ENCODE results near the gene NELL2.

NELL2 gene

DNA sequence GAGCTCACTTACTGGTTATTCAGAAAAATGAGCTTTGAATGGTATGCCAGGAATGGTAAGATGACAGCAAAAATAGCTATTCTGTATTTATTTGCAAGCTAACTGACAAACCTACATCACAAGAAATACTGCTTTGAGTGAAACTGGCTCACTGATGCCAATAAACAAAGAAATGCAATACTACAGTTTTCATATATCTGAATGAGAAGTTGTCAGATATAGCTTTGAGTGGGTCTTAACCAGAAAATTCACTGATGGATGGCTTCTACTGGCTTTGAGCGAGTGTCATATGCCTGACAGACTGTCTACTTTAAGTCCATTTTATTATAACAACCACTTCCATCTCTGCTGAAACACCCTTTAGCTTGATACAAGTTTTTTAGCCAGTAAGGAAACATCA, 330.1 kb downstream of the NELL2 start:
- Histone ChIP-seq H3K27ac (ENCODE audit: low read depth, low read length) (no peak overlapping the region), H3K4me1 (ENCODE audit: control insufficient read depth, insufficient read depth, low read length, unreplicated experiment) (no peaks in the 10 kb centered on the region), H3K79me2 (ENCODE audit: control insufficient read depth, insufficient read depth, low read length, unreplicated experiment) (no peaks in the 10 kb centered on the region), H3K4me3 (ENCODE audit: low read depth, low read length) (no peak overlapping the region), H3K36me3 (ENCODE audit: insufficient read depth, low read length) (no peaks in the 10 kb centered on the region), H2AFZ (ENCODE audit: low read length, unreplicated experiment) (no peak overlapping the region), H3K27me3 (ENCODE audit: insufficient read depth, low read length) (no peaks in the 10 kb centered on the region)

DNA sequence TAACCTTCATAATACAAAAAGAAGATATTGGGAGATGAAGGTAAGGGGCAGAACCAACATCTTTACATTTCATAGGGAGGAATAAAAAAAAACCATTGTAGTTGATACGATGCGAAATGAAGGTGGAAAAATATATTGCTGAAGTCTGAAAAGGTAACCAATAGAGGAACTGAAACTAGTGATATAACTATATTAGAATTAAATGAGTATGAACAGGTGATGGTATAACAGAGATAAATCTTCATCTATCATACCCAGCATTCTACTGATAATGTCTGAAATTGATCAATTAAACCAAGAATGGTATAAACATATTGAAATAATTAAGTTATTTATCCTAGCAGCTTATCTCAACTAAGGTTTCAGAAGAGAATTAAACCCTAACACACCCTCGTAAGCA, 332.1 kb downstream of the NELL2 start:
- H3K27ac ChIP-seq (ENCODE audit: low read depth, low read length), result no peak overlapping the region
- H3K27me3 ChIP-seq (ENCODE audit: insufficient read depth, low read length), result no peaks in the 10 kb centered on the region
- no peaks in the 10 kb centered on the region for H3K4me1 ChIP-seq (ENCODE audit: control insufficient read depth, insufficient read depth, low read length, unreplicated experiment)

DNA sequence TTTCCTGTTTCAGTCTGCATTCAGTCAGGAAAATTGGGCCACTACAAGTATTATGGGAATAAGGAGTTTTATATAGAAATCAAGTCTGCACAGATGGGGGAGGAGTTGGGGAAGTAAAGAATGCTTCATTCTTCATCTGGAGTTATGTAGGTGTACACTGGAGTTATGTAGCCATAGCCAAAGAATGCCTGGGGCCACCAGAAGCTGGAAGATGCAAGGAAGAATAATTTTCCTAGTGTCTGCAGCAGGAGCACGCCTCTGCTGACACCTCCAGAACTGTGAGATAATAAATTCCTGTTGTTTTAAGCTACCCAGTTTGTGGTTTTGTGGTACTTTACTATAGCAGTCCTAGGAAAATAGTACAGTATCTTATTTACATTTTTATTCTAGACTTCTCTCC, 333.4 kb downstream of the NELL2 start:
- H3K27ac ChIP-seq (ENCODE audit: low read depth, low read length), result no peak overlapping the region
- no peaks in the 10 kb centered on the region for H3K36me3 ChIP-seq (ENCODE audit: insufficient read depth, low read length)
- no peaks in the 10 kb centered on the region for H3K4me1 ChIP-seq (ENCODE audit: control insufficient read depth, insufficient read depth, low read length, unreplicated experiment)
- H3K4me3 ChIP-seq (ENCODE audit: low read depth, low read length), result no peak overlapping the region
- H2AFZ ChIP-seq (ENCODE audit: low read length, unreplicated experiment), result no peak overlapping the region
- no peaks in the 10 kb centered on the region for H3K79me2 ChIP-seq (ENCODE audit: control insufficient read depth, insufficient read depth, low read length, unreplicated experiment)
- H3K27me3 ChIP-seq (ENCODE audit: insufficient read depth, low read length), result no peaks in the 10 kb centered on the region

More for the DNA sequence above, 332.1 kb downstream of the NELL2 start:
- no peaks in the 10 kb centered on the region for H3K36me3 ChIP-seq (ENCODE audit: insufficient read depth, low read length)
- no peak overlapping the region for H2AFZ ChIP-seq (ENCODE audit: low read length, unreplicated experiment)
- H3K4me3 ChIP-seq (ENCODE audit: low read depth, low read length), result no peak overlapping the region
- no peaks in the 10 kb centered on the region for H3K79me2 ChIP-seq (ENCODE audit: control insufficient read depth, insufficient read depth, low read length, unreplicated experiment)

DNA sequence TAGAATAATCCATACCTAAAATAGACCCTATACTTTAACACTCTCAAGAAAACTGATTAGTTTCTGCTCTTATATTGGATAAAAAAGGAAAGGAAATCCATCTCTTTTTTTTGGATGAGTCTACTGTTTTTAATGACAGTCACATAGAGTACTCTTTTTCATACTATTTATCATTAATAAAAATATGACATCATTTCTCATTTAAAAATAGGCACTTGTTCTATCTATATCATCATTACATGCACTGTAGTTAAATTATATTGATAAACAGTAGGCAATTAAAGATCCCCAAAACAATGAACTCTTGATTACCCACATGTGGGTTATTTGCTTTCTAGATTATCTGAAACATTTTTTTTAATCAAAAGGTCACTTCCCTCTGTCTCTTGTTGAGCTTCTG, 338.8 kb downstream of the NELL2 start:
- Histone ChIP-seq H3K4me3 (ENCODE audit: low read depth, low read length) (no peak overlapping the region), H2AFZ (ENCODE audit: low read length, unreplicated experiment) (no peak overlapping the region), H3K27ac (ENCODE audit: low read depth, low read length) (no peak overlapping the region), H3K79me2 (ENCODE audit: control insufficient read depth, insufficient read depth, low read length, unreplicated experiment) (no peaks in the 10 kb centered on the region), H3K4me1 (ENCODE audit: control insufficient read depth, insufficient read depth, low read length, unreplicated experiment) (no peaks in the 10 kb centered on the region), H3K27me3 (ENCODE audit: insufficient read depth, low read length) (no peaks in the 10 kb centered on the region), H3K36me3 (ENCODE audit: insufficient read depth, low read length) (no peaks in the 10 kb centered on the region)

DNA sequence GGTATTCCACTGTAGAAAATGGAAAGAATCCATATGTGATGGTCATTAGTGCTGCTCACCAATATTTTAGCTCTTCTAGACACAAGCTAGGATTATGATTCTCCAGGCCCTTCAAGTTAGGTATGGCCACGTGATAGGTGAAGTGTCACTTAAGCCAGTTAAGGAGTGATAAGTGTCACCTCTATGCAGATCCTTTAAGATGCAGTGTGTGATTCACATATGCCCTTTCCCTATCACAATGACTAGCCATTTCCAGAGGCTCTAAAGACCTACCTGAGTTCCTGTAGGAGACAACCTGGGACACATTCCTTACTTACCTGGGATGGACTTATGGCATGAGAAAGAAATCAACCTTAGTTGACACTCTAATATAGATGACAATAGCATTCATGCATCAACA, 343.2 kb downstream of the NELL2 start:
- Histone ChIP-seq H3K27ac (ENCODE audit: low read depth, low read length) (no peak overlapping the region), H2AFZ (ENCODE audit: low read length, unreplicated experiment) (no peak overlapping the region), H3K36me3 (ENCODE audit: insufficient read depth, low read length) (no peaks in the 10 kb centered on the region), H3K4me3 (ENCODE audit: low read depth, low read length) (no peak overlapping the region), H3K4me1 (ENCODE audit: control insufficient read depth, insufficient read depth, low read length, unreplicated experiment) (no peaks in the 10 kb centered on the region), H3K27me3 (ENCODE audit: insufficient read depth, low read length) (peaks cover 2% of the 10 kb centered on the region; the same call in 1 of the 2 replicates), H3K79me2 (ENCODE audit: control insufficient read depth, insufficient read depth, low read length, unreplicated experiment) (no peaks in the 10 kb centered on the region)

DNA sequence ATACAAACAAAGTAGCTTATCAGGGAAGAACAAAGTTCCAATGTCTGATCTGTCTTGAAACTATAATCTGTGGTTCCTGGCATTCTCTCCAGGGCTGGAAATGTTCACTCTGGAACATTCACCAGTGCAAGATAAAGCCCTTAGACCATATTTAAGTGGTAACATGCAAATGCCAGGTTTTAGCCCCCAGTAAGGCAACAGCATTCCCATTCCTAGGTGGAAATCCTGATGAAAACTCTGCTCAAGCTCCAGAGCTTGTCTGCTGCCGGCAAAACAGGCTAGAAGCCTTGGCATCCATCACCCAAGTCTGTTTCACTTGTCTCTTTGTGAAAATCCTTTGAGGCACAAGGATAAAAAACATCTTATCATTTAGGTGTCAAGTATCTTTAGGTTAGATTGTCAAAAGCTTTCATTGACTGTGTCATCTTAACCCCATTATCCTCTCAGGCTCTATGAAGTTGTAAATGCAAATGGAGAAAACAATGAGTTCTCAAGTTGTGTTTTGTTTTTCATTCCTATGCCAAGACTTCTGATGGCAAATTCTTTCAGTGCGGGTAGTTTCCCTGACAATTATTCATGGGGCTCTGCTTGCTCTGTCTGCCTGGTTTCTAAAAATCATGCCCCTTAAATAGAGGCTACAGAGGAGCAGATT, 344.7 kb downstream of the NELL2 start:
- Histone ChIP-seq H3K36me3 (ENCODE audit: insufficient read depth, low read length) (no peaks in the 10 kb centered on the region), H3K4me1 (ENCODE audit: control insufficient read depth, insufficient read depth, low read length, unreplicated experiment) (no peaks in the 10 kb centered on the region), H3K27me3 (ENCODE audit: insufficient read depth, low read length) (peaks cover 2% of the 10 kb centered on the region; the same call in 1 of the 2 replicates), H3K4me3 (ENCODE audit: low read depth, low read length) (no peak overlapping the region), H3K79me2 (ENCODE audit: control insufficient read depth, insufficient read depth, low read length, unreplicated experiment) (no peaks in the 10 kb centered on the region), H2AFZ (ENCODE audit: low read length, unreplicated experiment) (no peak overlapping the region), H3K27ac (ENCODE audit: low read depth, low read length) (no peak overlapping the region)

DNA sequence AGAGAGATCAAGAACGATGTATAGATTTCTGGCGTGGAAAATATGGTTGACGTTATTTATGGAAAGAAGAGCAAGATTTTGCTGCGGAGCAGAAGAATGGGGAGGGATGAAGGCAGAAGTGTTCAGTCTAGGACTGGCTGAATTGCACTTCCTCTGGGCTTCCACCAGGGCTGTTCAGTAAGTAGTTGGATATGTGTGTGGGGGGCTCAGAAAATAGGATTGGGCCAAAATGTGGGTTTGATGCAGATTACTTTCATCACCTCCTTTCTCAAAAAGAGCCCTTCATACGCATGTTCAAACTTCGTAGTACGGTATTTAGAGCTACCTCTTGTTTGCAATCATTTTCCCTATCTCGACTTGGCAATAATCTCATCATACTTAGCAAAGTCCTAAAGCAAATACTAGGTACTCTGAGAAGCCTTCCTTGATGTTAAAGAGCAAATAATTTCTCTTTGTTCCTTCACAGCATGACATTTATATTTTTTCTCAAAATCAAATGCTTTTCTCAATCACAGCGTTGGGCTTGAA, 349.4 kb downstream of the NELL2 start:
- no peak overlapping the region for H3K27ac ChIP-seq (ENCODE audit: low read depth, low read length)
- no peaks in the 10 kb centered on the region for H3K79me2 ChIP-seq (ENCODE audit: control insufficient read depth, insufficient read depth, low read length, unreplicated experiment)
- no peaks in the 10 kb centered on the region for H3K4me1 ChIP-seq (ENCODE audit: control insufficient read depth, insufficient read depth, low read length, unreplicated experiment)
- no peak overlapping the region for H3K4me3 ChIP-seq (ENCODE audit: low read depth, low read length)
- no peak overlapping the region for H2AFZ ChIP-seq (ENCODE audit: low read length, unreplicated experiment)
- no peaks in the 10 kb centered on the region for H3K36me3 ChIP-seq (ENCODE audit: insufficient read depth, low read length)
- peaks cover 2% of the 10 kb centered on the region; the same call in 1 of the 2 replicates for H3K27me3 ChIP-seq (ENCODE audit: insufficient read depth, low read length)

DNA sequence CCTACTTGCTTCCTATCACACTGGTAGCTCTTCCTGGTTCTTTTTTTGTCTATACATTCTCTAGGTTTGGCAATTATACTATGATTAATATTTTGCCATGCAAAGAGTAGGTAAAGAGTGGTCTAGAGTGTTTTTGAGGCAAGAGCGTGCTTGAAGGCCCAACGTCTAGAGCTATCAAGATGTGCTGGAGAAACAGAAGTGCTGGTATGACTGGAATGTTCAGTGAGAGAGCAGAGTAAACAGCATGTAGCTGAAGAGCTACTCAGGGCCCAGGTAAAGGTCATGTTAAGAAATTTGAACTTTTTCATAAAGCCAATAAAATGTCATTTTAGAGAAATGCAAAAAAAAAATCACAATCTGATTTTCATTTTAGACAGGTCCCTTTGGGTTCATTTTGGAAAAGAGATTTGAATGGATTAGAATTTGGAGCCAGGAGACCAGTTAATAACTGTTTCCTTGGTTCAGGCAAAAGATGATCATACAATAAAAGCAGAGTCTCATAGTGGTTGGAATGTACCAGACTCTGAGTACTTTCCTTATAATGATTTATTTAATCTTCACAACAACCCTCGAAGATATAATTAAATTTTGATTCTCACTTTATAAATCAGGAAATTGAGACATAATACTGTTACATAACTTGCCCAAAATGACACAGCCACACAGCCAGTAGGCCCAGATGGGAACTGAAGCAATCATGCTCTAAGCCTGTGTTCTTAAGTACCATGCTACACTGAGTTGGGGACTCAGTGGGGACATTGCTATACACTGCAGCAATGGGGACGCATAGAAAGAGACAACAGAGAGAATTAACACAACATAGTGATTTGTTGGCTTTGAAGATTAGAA, 350.1 kb downstream of the NELL2 start:
- Histone ChIP-seq H2AFZ (ENCODE audit: low read length, unreplicated experiment) (no peak overlapping the region), H3K79me2 (ENCODE audit: control insufficient read depth, insufficient read depth, low read length, unreplicated experiment) (no peaks in the 10 kb centered on the region), H3K4me1 (ENCODE audit: control insufficient read depth, insufficient read depth, low read length, unreplicated experiment) (no peaks in the 10 kb centered on the region), H3K36me3 (ENCODE audit: insufficient read depth, low read length) (no peaks in the 10 kb centered on the region), H3K27me3 (ENCODE audit: insufficient read depth, low read length) (no peaks in the 10 kb centered on the region), H3K27ac (ENCODE audit: low read depth, low read length) (no peak overlapping the region), H3K4me3 (ENCODE audit: low read depth, low read length) (no peak overlapping the region)

DNA sequence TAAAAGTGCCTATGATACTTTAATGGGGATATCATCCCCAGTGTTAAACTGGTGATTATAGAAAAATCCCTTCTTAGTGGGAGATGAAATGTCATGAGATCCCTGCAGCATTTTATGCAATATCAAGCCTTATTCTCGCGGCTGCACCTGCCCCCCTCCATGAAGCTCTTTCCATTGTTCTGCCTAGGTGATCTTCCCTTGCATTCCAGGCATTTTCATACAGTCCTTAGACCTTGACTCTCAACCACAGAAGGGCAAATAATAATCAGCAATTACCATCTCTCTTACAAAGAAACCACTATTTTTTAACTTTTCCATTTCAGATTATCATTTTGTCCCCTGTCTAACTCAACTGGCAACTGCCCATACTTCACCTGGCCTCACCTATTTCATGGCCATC, 352.3 kb downstream of the NELL2 start:
- Histone ChIP-seq H2AFZ (ENCODE audit: low read length, unreplicated experiment) (no peak overlapping the region), H3K79me2 (ENCODE audit: control insufficient read depth, insufficient read depth, low read length, unreplicated experiment) (no peaks in the 10 kb centered on the region), H3K36me3 (ENCODE audit: insufficient read depth, low read length) (no peaks in the 10 kb centered on the region), H3K27ac (ENCODE audit: low read depth, low read length) (no peak overlapping the region), H3K4me1 (ENCODE audit: control insufficient read depth, insufficient read depth, low read length, unreplicated experiment) (no peaks in the 10 kb centered on the region), H3K27me3 (ENCODE audit: insufficient read depth, low read length) (no peaks in the 10 kb centered on the region), H3K4me3 (ENCODE audit: low read depth, low read length) (no peak overlapping the region)

DNA sequence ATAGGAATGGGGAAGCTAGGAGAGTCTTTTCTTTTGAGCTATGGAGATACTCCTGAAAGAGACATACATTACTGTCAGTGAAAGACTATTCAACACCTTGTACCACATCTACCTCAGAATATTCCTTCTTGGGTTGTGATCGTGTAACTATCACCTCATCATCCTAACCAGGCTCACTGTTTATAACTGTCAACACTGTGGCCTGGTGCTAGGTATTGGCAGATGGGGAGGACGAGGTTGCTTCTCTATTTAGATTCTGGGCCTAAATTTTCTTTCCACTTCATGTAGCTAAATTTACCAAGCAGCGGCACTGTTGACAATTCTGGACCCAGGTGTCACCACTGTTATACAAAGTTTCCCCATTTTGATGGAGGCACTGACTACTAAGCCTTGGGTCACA, 354.4 kb downstream of the NELL2 start:
- H2AFZ ChIP-seq (ENCODE audit: low read length, unreplicated experiment), result no peak overlapping the region
- no peaks in the 10 kb centered on the region for H3K27me3 ChIP-seq (ENCODE audit: insufficient read depth, low read length)
- H3K79me2 ChIP-seq (ENCODE audit: control insufficient read depth, insufficient read depth, low read length, unreplicated experiment), result no peaks in the 10 kb centered on the region
- H3K4me1 ChIP-seq (ENCODE audit: control insufficient read depth, insufficient read depth, low read length, unreplicated experiment), result no peaks in the 10 kb centered on the region
- H3K27ac ChIP-seq (ENCODE audit: low read depth, low read length), result no peak overlapping the region
- no peaks in the 10 kb centered on the region for H3K36me3 ChIP-seq (ENCODE audit: insufficient read depth, low read length)
- no peak overlapping the region for H3K4me3 ChIP-seq (ENCODE audit: low read depth, low read length)

DNA sequence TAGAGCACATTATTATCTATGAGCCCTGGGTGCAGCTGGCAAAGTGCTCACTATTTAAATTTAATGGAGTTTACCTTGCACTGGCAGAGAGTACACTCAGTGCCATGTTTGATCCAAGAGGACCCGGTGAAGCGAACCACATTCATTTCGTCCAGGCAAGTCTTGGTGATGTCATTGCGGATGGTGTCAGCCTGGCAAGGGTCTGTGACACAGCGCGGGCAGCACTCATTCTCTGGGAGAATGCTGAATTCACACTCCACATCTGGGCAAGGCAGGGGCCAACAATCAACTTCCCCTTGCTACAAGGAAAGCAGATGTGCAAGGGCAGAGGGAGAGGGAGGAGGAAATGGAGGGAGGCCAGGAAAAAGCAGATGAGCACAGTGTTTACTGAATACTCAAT, 356.2 kb downstream of the NELL2 start:
- H3K79me2 ChIP-seq (ENCODE audit: control insufficient read depth, insufficient read depth, low read length, unreplicated experiment), result no peaks in the 10 kb centered on the region
- H3K27ac ChIP-seq (ENCODE audit: low read depth, low read length), result no peak overlapping the region
- no peaks in the 10 kb centered on the region for H3K36me3 ChIP-seq (ENCODE audit: insufficient read depth, low read length)
- H2AFZ ChIP-seq (ENCODE audit: low read length, unreplicated experiment), result no peak overlapping the region
- H3K27me3 ChIP-seq (ENCODE audit: insufficient read depth, low read length), result no peaks in the 10 kb centered on the region
- no peak overlapping the region for H3K4me3 ChIP-seq (ENCODE audit: low read depth, low read length)
- no peaks in the 10 kb centered on the region for H3K4me1 ChIP-seq (ENCODE audit: control insufficient read depth, insufficient read depth, low read length, unreplicated experiment)

Data from ACC112 (cell line).